HFFc6 (cell line): ENCODE data around the gene SUB1. TPM values are rescaled to one million over a fixed set of nuclear protein-coding genes. Genes with fewer than 3 reads are reported as not detected.
"Not testable (repeated sequence)": the region's sequence is repeated elsewhere in the genome, so short reads cannot be mapped to it uniquely, and the experiment has no call there.

Source experiments
- DNase-seq: peaks from one replicate; pipeline ENCODE4 v3.0.0-alpha.2; 2018
- H3K27ac Mint-ChIP-seq: 2 replicates; pipeline ENCODE4 v1.8.0; 2020; ENCODE audit warnings: mild to moderate bottlenecking, mixed read lengths
- H3K27me3 Mint-ChIP-seq: 2 replicates; pipeline ENCODE4 v1.8.0; 2021; ENCODE audit warnings: mild to moderate bottlenecking, moderate library complexity, mixed read lengths; ENCODE audit not compliant: insufficient read depth
- H3K36me3 Mint-ChIP-seq: 2 replicates; pipeline ENCODE4 v1.8.0; 2021; ENCODE audit warnings: low read depth, mixed read lengths
- H3K4me1 Mint-ChIP-seq: 2 replicates; pipeline ENCODE4 v1.8.0; 2020; ENCODE audit warnings: low read depth, mixed read lengths
- H3K4me3 Mint-ChIP-seq: 2 replicates; pipeline ENCODE4 v1.8.0; 2020; ENCODE audit warnings: mild to moderate bottlenecking, moderate library complexity, mixed read lengths
- H3K9me3 Mint-ChIP-seq: 2 replicates; pipeline ENCODE4 v1.8.0; 2020; ENCODE audit warnings: mild to moderate bottlenecking, mixed read lengths
- total RNA-seq, 6 experiments: library from RNA; stranded (reverse); fragmentation: NEBNext Ultra II Directional; extraction: Animal tissue kit (Norgen Biotek cat#: 25700); gene quantifications; 2 replicates in 1 of 6; 3 replicates in 5 of 6; pipeline ENCODE4 v1.2.3, GENCODE V29; 2021
- TF ChIP-seq, protein P1 (sequence below): fragments of 200-600 bp; sonication (generic); IDR thresholded peaks from 2 replicates; pipeline ENCODE4 v1.5.0; 2021; ENCODE audit warnings: antibody characterized with exemption, mild to moderate bottlenecking

The SUB1 gene
- total RNA-seq, 6 experiments from 2014 or later, result 288 to 354 (median 319) TPM

GRCh38 chr5:32551865-32552264 lies 33.5 kb upstream of the SUB1 start:
- peaks cover 5% of the 10 kb centered on the region; the same call in 1 of the 2 replicates for H3K9me3 Mint-ChIP-seq
- no peaks in the 10 kb centered on the region for H3K36me3 Mint-ChIP-seq
- TF ChIP-seq, protein P1, sequence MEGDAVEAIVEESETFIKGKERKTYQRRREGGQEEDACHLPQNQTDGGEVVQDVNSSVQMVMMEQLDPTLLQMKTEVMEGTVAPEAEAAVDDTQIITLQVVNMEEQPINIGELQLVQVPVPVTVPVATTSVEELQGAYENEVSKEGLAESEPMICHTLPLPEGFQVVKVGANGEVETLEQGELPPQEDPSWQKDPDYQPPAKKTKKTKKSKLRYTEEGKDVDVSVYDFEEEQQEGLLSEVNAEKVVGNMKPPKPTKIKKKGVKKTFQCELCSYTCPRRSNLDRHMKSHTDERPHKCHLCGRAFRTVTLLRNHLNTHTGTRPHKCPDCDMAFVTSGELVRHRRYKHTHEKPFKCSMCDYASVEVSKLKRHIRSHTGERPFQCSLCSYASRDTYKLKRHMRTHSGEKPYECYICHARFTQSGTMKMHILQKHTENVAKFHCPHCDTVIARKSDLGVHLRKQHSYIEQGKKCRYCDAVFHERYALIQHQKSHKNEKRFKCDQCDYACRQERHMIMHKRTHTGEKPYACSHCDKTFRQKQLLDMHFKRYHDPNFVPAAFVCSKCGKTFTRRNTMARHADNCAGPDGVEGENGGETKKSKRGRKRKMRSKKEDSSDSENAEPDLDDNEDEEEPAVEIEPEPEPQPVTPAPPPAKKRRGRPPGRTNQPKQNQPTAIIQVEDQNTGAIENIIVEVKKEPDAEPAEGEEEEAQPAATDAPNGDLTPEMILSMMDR, result no peak
- no peak overlapping the region for H3K4me3 Mint-ChIP-seq
- DNase-seq, result no peak
- no peak overlapping the region for H3K27ac Mint-ChIP-seq
- H3K4me1 Mint-ChIP-seq, result no peaks in the 10 kb centered on the region
- H3K27me3 Mint-ChIP-seq, result 0 out of 2 replicates have a peak, but pooled peaks cover 3% of the 10 kb centered on the region

- not testable (repeated sequence) for H3K27ac Mint-ChIP-seq, H3K9me3 Mint-ChIP-seq, H3K4me3 Mint-ChIP-seq, DNase-seq, H3K4me1 Mint-ChIP-seq, H3K27me3 Mint-ChIP-seq, H3K36me3 Mint-ChIP-seq
Observed at GRCh38 chr5:32552491-32552890, 32.9 kb upstream of the SUB1 start.

- no peak overlapping the region for H3K27ac Mint-ChIP-seq
- no peaks in the 10 kb centered on the region for H3K4me1 Mint-ChIP-seq
- H3K27me3 Mint-ChIP-seq, result no peaks in the 10 kb centered on the region
- no peak overlapping the region for H3K4me3 Mint-ChIP-seq
- H3K9me3 Mint-ChIP-seq, result peaks cover 5% of the 10 kb centered on the region; the same call in 1 of the 2 replicates
- TF ChIP-seq, protein P1, result no peak
- no peak for DNase-seq
- H3K36me3 Mint-ChIP-seq, result no peaks in the 10 kb centered on the region
Observed at GRCh38 chr5:32552936-32553335, 32.4 kb upstream of the SUB1 start.

- not testable (repeated sequence) for H3K36me3 Mint-ChIP-seq, H3K27me3 Mint-ChIP-seq, DNase-seq, H3K4me1 Mint-ChIP-seq, H3K27ac Mint-ChIP-seq, H3K9me3 Mint-ChIP-seq, H3K4me3 Mint-ChIP-seq
Observed at GRCh38 chr5:32554181-32554780, 31.1 kb upstream of the SUB1 start.

- not testable (repeated sequence) for H3K9me3 Mint-ChIP-seq, H3K36me3 Mint-ChIP-seq, H3K4me3 Mint-ChIP-seq, DNase-seq, H3K27ac Mint-ChIP-seq, H3K27me3 Mint-ChIP-seq, H3K4me1 Mint-ChIP-seq
Observed at GRCh38 chr5:32556543-32556942, 28.8 kb upstream of the SUB1 start.

GRCh38 chr5:32559411-32559810 lies 25.9 kb upstream of the SUB1 start:
- TF ChIP-seq, protein P1, result no peak
- Mint-ChIP-seq H3K27ac (no peak overlapping the region), H3K9me3 (no peaks in the 10 kb centered on the region)

DNA sequence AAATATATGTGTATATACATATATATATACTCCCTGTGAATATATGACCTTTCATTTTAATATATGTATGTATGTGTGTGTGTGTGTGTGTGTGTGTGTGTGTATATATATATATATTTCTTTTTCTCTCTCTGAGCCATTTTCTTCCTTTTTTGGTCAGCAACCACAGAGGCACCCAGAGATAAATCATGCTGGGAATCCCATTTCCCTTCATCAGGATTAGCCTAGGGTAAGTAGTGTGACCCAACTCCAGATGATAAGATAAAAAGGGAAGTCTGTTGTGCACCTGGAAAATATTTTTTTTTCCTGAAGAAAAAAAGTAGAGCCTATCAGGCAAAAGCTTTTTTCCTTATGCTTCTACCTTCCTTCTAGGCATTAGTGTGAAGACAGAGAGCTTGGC lies 25.4 kb upstream of the SUB1 start:
- H3K36me3 Mint-ChIP-seq, result no peaks in the 10 kb centered on the region
- H3K27me3 Mint-ChIP-seq, result no peaks in the 10 kb centered on the region
- no peaks in the 10 kb centered on the region for H3K4me1 Mint-ChIP-seq
- DNase-seq, result no peak
- no peak overlapping the region for H3K4me3 Mint-ChIP-seq
- no peaks in the 10 kb centered on the region for H3K9me3 Mint-ChIP-seq
- TF ChIP-seq, protein P1, result no peak
- H3K27ac Mint-ChIP-seq, result no peak overlapping the region

More at GRCh38 chr5:32559411-32559810, 25.9 kb upstream of the SUB1 start:
- DNase-seq, result no peak
- no peak overlapping the region for H3K4me3 Mint-ChIP-seq
- no peaks in the 10 kb centered on the region for H3K4me1 Mint-ChIP-seq
- no peaks in the 10 kb centered on the region for H3K36me3 Mint-ChIP-seq
- no peaks in the 10 kb centered on the region for H3K27me3 Mint-ChIP-seq
